ENCODE data around the gene KLHL24.
"Not testable (repeated sequence)": the region's sequence is repeated elsewhere in the genome, so short reads cannot be mapped to it uniquely, and the experiment has no call there.

Gene KLHL24

GRCh38 chr3:183697610-183698317 lies 62.3 kb downstream of the KLHL24 start, which contains the start of gene YEATS2:
YEATS2 (plus strand) TSS chr3:183697797; CDS start chr3:183715163, 17,366 bp downstream.
- DNase-seq = peak; percentile 61 to 63

GRCh38 chr3:183698318-183698751 lies 62.9 kb downstream of the KLHL24 start:
- peak; percentile 12 to 32 for DNase-seq

- peak; percentile 61 to 65 for DNase-seq
These were observed 63.3 kb downstream of the KLHL24 start for GRCh38 chr3:183698756-183699155.

- no peak for DNase-seq
These were observed 64.0 kb downstream of the KLHL24 start for GRCh38 chr3:183699238-183699947.

GRCh38 chr3:183701744-183702143 lies 66.3 kb downstream of the KLHL24 start:
- DNase-seq = no peak

- not testable (repeated sequence) for DNase-seq
These were observed 68.5 kb downstream of the KLHL24 start for GRCh38 chr3:183703892-183704291.

GRCh38 chr3:183710231-183710630 lies 74.8 kb downstream of the KLHL24 start:
- no peak for DNase-seq

GRCh38 chr3:183711516-183711915 lies 76.1 kb downstream of the KLHL24 start:
- DNase-seq = no peak

GRCh38 chr3:183714622-183715021 lies 79.2 kb downstream of the KLHL24 start:
- no peak for DNase-seq

GRCh38 chr3:183718012-183718411 lies 82.6 kb downstream of the KLHL24 start:
- no peak for DNase-seq

GRCh38 chr3:183725387-183725786 lies 90.0 kb downstream of the KLHL24 start:
- DNase-seq = no peak

GRCh38 chr3:183728204-183728603 lies 92.8 kb downstream of the KLHL24 start:
- DNase-seq = no peak

GRCh38 chr3:183730361-183730760 lies 94.9 kb downstream of the KLHL24 start:
- DNase-seq = no peak

GRCh38 chr3:183731611-183732010 lies 96.2 kb downstream of the KLHL24 start:
- no peak for DNase-seq

- DNase-seq = no peak
These were observed 98.1 kb downstream of the KLHL24 start for GRCh38 chr3:183733553-183733952.
